ENCODE results near the gene RIMS3.

GRCh38 chr1:40696294-40696693, 30.8 kb upstream of the RIMS3 start:
- TF ChIP-seq POLR2A (IDR thresholded peaks at IDR 0.05; ENCODE audit: low read depth, low read length), result no peak
- no peak for TF ChIP-seq POLR2AphosphoS5 (IDR thresholded peaks at IDR 0.05; ENCODE audit: low read depth, low read length)

Measured in GM12892 (cell line).